Measurements from ENCODE around the gene ADCYAP1R1. TPM values are rescaled to one million over a fixed set of nuclear protein-coding genes. Genes with fewer than 3 reads are reported as not detected.

Gene ADCYAP1R1
- total RNA-seq, 1 experiment from 2014 or later = 0.12 TPM

DNA sequence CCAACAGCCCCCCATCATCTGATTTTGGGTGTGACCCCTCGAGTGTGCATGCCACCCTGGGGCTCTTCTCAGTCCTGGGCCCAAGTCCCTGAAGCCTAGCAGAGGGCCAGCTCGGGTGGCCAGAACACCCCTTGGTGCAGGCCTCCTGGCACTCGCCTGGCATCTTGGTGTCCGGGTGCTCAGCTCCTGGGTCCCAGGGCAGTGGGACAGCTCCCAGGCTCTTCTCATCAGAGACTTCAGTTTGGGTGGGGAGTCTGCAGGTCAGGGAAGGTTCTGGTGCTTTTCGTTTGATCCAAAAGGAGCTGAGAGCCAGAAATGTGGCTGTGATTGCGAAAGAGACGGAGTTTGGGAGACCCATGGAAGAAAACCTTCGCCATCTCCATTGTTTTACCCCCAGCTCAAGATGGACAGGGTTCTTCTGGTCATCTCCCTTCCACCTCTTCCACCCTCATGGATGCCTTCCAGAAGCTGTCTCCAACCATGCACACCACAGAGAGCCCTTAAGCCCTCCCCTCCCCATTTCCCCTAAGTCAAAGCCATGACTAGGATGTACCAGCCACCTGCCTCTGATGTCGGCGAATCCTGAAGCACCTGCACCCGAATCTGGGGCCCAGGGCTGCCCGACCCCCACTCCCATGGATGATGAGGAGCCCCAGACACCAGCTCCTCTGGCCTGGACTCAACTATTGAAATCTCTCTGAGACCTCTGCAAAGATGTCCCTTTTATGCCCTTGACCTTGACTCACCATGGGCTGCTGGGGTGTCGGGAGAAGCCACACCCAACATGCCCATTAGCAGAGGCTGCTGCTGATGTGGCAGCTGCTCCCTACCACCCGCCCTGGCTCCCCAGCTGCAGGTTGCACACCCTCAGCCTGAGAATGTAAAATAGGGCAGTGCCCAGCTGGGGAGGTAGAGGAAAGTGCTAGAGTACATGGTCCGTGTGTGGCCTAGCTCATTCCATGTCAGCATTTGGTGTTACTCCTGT lies 55.3 kb downstream of the ADCYAP1R1 start:
- no peak overlapping the region for H3K4me2 ChIP-seq (ENCODE audit: low read length)
- CTCF ChIA-PET = no interaction called here
- no peak overlapping the region for H3K27ac ChIP-seq (ENCODE audit: low read depth, low read length)
- POLR2A ChIA-PET = no interaction called here
- DNase-seq (ENCODE audit: low read depth, low spot score) (no peak), ATAC-seq (no peak)
- H3K36me3 ChIP-seq (ENCODE audit: control insufficient read depth in 1 of 2, insufficient read depth in 2 of 2, low read length in 2 of 2) = no peaks in the 10 kb centered on the region
- BruUV-seq (replicated peaks) = no TSS peak
- H3K4me3 ChIP-seq (replicated peaks in 1 of 2; ENCODE audit: low read depth in 1 of 2, low read length in 2 of 2) = no peak overlapping the region
- H3K9me2 ChIP-seq (ENCODE audit: insufficient read depth) = no peaks in the 10 kb centered on the region
- H4K20me1 ChIP-seq (ENCODE audit: insufficient read depth) = no peaks in the 10 kb centered on the region
- no peak overlapping the region for H2AFZ ChIP-seq (ENCODE audit: low read depth, low read length, poor library complexity, severe bottlenecking)
- H3K9ac ChIP-seq (ENCODE audit: low read length) = no peak overlapping the region
- H3K4me1 ChIP-seq (ENCODE audit: control insufficient read depth in 1 of 2, insufficient read depth in 2 of 2, low read length in 2 of 2) = no peaks in the 10 kb centered on the region
- TF ChIP-seq CEBPB (IDR thresholded peaks at IDR 0.05; ENCODE audit: low read depth) (no peak), FOSL1 (IDR thresholded peaks at IDR 0.05; ENCODE audit: low read depth) (no peak), REST (IDR thresholded peaks at IDR 0.05; ENCODE audit: low read depth) (no peak), EZH2phosphoT487 (IDR thresholded peaks at IDR 0.05; ENCODE audit: borderline replicate concordance) (no peak), JUND (IDR thresholded peaks at IDR 0.05) (no peak), SIN3A (IDR thresholded peaks at IDR 0.05; ENCODE audit: low read depth) (no peak), ATF3 (IDR thresholded peaks at IDR 0.05) (no peak), CBX3 (IDR thresholded peaks at IDR 0.05; ENCODE audit: low read depth) (no peak), RAD21 (IDR thresholded peaks at IDR 0.05; ENCODE audit: low read depth) (no peak), ZFX (IDR thresholded peaks at IDR 0.05) (no peak), POLR2AphosphoS5 (IDR thresholded peaks at IDR 0.05; ENCODE audit: low read depth, low read length) (no peak), ELF1 (IDR thresholded peaks at IDR 0.05; ENCODE audit: borderline replicate concordance, low read depth) (no peak), TCF7L2 (IDR thresholded peaks at IDR 0.05; ENCODE audit: borderline replicate concordance, extremely low read depth, insufficient read depth, insufficient read length) (no peak)
- TF ChIP-seq, protein P1, sequence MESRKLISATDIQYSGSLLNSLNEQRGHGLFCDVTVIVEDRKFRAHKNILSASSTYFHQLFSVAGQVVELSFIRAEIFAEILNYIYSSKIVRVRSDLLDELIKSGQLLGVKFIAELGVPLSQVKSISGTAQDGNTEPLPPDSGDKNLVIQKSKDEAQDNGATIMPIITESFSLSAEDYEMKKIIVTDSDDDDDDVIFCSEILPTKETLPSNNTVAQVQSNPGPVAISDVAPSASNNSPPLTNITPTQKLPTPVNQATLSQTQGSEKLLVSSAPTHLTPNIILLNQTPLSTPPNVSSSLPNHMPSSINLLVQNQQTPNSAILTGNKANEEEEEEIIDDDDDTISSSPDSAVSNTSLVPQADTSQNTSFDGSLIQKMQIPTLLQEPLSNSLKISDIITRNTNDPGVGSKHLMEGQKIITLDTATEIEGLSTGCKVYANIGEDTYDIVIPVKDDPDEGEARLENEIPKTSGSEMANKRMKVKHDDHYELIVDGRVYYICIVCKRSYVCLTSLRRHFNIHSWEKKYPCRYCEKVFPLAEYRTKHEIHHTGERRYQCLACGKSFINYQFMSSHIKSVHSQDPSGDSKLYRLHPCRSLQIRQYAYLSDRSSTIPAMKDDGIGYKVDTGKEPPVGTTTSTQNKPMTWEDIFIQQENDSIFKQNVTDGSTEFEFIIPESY (IDR thresholded peaks at IDR 0.05; ENCODE audit: extremely low read depth, insufficient replicate concordance, low read length) = no peak
- TF ChIP-seq, protein P2, sequence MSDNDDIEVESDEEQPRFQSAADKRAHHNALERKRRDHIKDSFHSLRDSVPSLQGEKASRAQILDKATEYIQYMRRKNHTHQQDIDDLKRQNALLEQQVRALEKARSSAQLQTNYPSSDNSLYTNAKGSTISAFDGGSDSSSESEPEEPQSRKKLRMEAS (IDR thresholded peaks at IDR 0.05) = no peak
- intact Hi-C loops (cut with micrococcal nuclease) = no loop called here
- H3K27me3 ChIP-seq (ENCODE audit: insufficient read depth, low read length) = peaks cover 46% of the 10 kb centered on the region
- no peaks in the 10 kb centered on the region for H3K79me2 ChIP-seq (ENCODE audit: insufficient read depth, low read length)
- no peaks in the 10 kb centered on the region for H3K9me3 ChIP-seq (ENCODE audit: control insufficient read depth in 1 of 2, insufficient read depth in 1 of 2, low read depth in 1 of 2, low read length in 2 of 2)
- RAD21 ChIA-PET (ENCODE audit: low non-redundant PET in 1 of 2, low total read pairs in 2 of 2, uncharacterized antibody in 2 of 2, unreplicated experiment in 2 of 2) = no interaction called here

Data from HCT116 (cell line).